HepG2 (cell line): Measurements from ENCODE around the gene LIMCH1. TPM values are rescaled to one million over a fixed set of nuclear protein-coding genes. Genes with fewer than 3 reads are reported as not detected.
A peak's percentile ranks its signal among the peaks of the same experiment; 100 is the strongest.

Source experiments
- ATAC-seq: fragments of 200-7000 bp; cut with Tn5 transposase; 3 replicates; pipeline ENCODE4 v1.9.1; 2020; ENCODE audit warnings: mild to moderate bottlenecking, moderate library complexity
- BruUV-seq: library from RNA; stranded (reverse); fragments of 400-500 nt; replicated peaks from 2 replicates; lab custom pipeline; 2021; lab: Mats Ljungman, UMichigan
- CTCF ChIA-PET: fragments of 300-600 bp; formaldehyde crosslinking; extraction: SDS; loops from one replicate; lab custom pipeline; 2021; ENCODE audit warnings: low total read pairs, inconsistent platforms, low intra/inter-chr PET ratio; lab: Yijun Ruan, JAX
- POLR2A ChIA-PET: fragments of 350-600 bp; sonication (Branson Sonifier 250); formaldehyde crosslinking; loops from one replicate; lab custom pipeline; 2020; ENCODE audit warnings: antibody characterized with exemption, inconsistent platforms; lab: Yijun Ruan, JAX
- DNase-seq: peaks from one replicate; pipeline ENCODE4 v3.0.0-alpha.2; 2015; ENCODE audit warnings: low spot score
- FAIRE-seq: peaks from 3 replicates; lab custom pipeline; 2011; peaks lifted over from hg19 to GRCh38; lab: Jason Lieb, UNC
- H2AFZ ChIP-seq: one replicate; pipeline ENCODE4 v1.6.1; 2011; ENCODE audit warnings: low read length, inconsistent platforms
- H3K27ac ChIP-seq: fragments of 300-600 bp; 3 replicates; pipeline ENCODE4 v1.8.0; 2011; ENCODE audit warnings: mixed run types, mild to moderate bottlenecking, mixed read lengths, low read length, inconsistent platforms; ENCODE audit not compliant: insufficient read depth; ENCODE audit errors: extremely low read length
- H3K27me3 ChIP-seq, 2 experiments: fragments of 200-600 bp in 1 of 2; 2 replicates in 1 of 2; 3 replicates in 1 of 2; pipeline versions ENCODE4 v1.6.0 to v1.8.0; 2011; ENCODE audit warnings: low read length in 2 of 2, mild to moderate bottlenecking in 2 of 2, moderate library complexity in 2 of 2, inconsistent platforms in 1 of 2; ENCODE audit not compliant: insufficient read depth in 2 of 2, control insufficient read depth in 1 of 2
- H3K36me3 ChIP-seq, 2 experiments: fragments of 200-600 bp in 1 of 2; replicated peaks in 1 of 2; 2 replicates in 1 of 2; 3 replicates in 1 of 2; pipeline versions ENCODE4 v1.5.1 to v1.8.0; 2011; ENCODE audit warnings: low read length in 2 of 2, inconsistent platforms in 1 of 2; ENCODE audit not compliant: insufficient read depth in 2 of 2, control insufficient read depth in 1 of 2
- H3K4me1 ChIP-seq: 2 replicates; pipeline ENCODE4 v1.5.1; 2012; ENCODE audit warnings: low read length, inconsistent platforms; ENCODE audit not compliant: insufficient read depth
- H3K4me2 ChIP-seq: 2 replicates; pipeline ENCODE4 v1.6.0; 2011; ENCODE audit warnings: low read depth, low read length, inconsistent platforms
- H3K4me3 ChIP-seq, 3 experiments: fragments of 200-600 bp in 1 of 3; sonication (generic), shearing (Covaris generic) in 1 of 3; replicated peaks in 1 of 3; 2 replicates each; pipeline ENCODE4 v1.5.1; 2011 to 2016; ENCODE audit warnings: low read length in 3 of 3, inconsistent platforms in 2 of 3, low read depth in 2 of 3, mild to moderate bottlenecking in 2 of 3, control low read depth in 1 of 3, mixed read lengths in 1 of 3; ENCODE audit not compliant: insufficient read depth in 1 of 3
- H3K79me2 ChIP-seq: one replicate; pipeline ENCODE4 v1.6.1; 2011; ENCODE audit warnings: low read length, inconsistent platforms; ENCODE audit not compliant: insufficient read depth
- H3K9ac ChIP-seq: 2 replicates; pipeline ENCODE4 v1.6.0; 2011; ENCODE audit warnings: mild to moderate bottlenecking, low read depth, low read length, inconsistent platforms; ENCODE audit not compliant: insufficient read depth
- H3K9me3 ChIP-seq: 2 replicates; pipeline ENCODE4 v1.5.1; 2012; ENCODE audit warnings: mild to moderate bottlenecking, low read length
- H4K20me1 ChIP-seq: 2 replicates; pipeline ENCODE4 v1.6.0; 2011; ENCODE audit warnings: inconsistent platforms, mild to moderate bottlenecking, low read length, moderate library complexity; ENCODE audit not compliant: insufficient read depth
- CTCF ChIP-seq: sonication (generic); formaldehyde crosslinking; IDR thresholded peaks from 2 replicates; pipeline ENCODE4 v1.5.0; 2020; ENCODE audit warnings: mild to moderate bottlenecking, missing genetic modification reagents, moderate library complexity
- IKZF4 ChIP-seq: sonication (generic); formaldehyde crosslinking; IDR thresholded peaks from 2 replicates; pipeline ENCODE4 v1.5.1; 2020; ENCODE audit warnings: borderline replicate concordance, mild to moderate bottlenecking, low read depth, missing genetic modification reagents; ENCODE audit errors: not compliant biosample characterization
- SMAD3 ChIP-seq: sonication (generic); formaldehyde crosslinking; IDR thresholded peaks from 2 replicates; pipeline ENCODE4 v1.4.0; 2020; ENCODE audit warnings: missing genetic modification reagents
- STAG1 ChIP-seq: sonication (generic); formaldehyde crosslinking; IDR thresholded peaks from 2 replicates; pipeline ENCODE4 v1.4.0; 2020; ENCODE audit warnings: missing genetic modification reagents
- XRCC5 ChIP-seq: fragments of 200-400 bp; formaldehyde crosslinking; optimal IDR thresholded peaks from 2 replicates; pipeline ENCODE3; 2017; ENCODE audit warnings: mild to moderate bottlenecking, low read length
- ZKSCAN1 ChIP-seq: fragments of 150-350 bp; IDR thresholded peaks from 2 replicates; pipeline ENCODE4 v1.6.1; 2014; ENCODE audit warnings: low read length
- ZNF121 ChIP-seq: sonication (generic); formaldehyde crosslinking; IDR thresholded peaks from 2 replicates; pipeline ENCODE4 v1.5.0; 2020; ENCODE audit warnings: mild to moderate bottlenecking, missing genetic modification reagents
- WGBS: methylation state at CpG from one replicate; pipeline ENCODE4 v1.1.6; 2017; ENCODE audit warnings: low lambda C conversion rate; 5-methylcytosine and 5-hydroxymethylcytosine counted together
- in situ Hi-C: cut with HindIII; loops from 2 replicates; pipeline ENCODE4 v1.10.0; 2017; ENCODE audit warnings: low pct_unique_long_range_greater_than_20kb; ENCODE audit not compliant: extremely low pct_ligation_motif_present
- intact Hi-C: fragments of 100-400 bp; cut with micrococcal nuclease; formaldehyde crosslinking; loops from one replicate; pipeline ENCODE4 v1.10.0; 2022; ENCODE audit not compliant: unreplicated experiment
- polyA plus RNA-seq, 8 experiments: library from polyadenylated mRNA; depleted of rRNA in 3 of 8; stranded (reverse) in 7 of 8; unstranded in 1 of 8; fragments of >200 nt; fragmentation: Illumina TruSeq in 4 of 8; extraction: Trizol in 4 of 8; gene quantifications; 2 replicates each; pipeline versions ENCODE4 v1.2.1 to v1.2.3, GENCODE V29; 2011 to 2016; ENCODE audit warnings: low read depth in 4 of 8, missing spikeins in 1 of 8, mixed read lengths in 1 of 8; ENCODE audit not compliant: insufficient read depth in 1 of 8
- total RNA-seq, 5 experiments: library from RNA; depleted of rRNA; stranded (reverse); fragments of >200 nt; fragmentation: Illumina TruSeq; extraction: Trizol; gene quantifications; 2 replicates each; pipeline ENCODE4 v1.2.3, GENCODE V29; 2016; ENCODE audit warnings: low read depth in 1 of 5

Gene LIMCH1
- total and polyA plus RNA-seq, 2 of the 13 experiments (the other 11 are each of a cell fraction or from before 2014, with no cell fraction given) = 0.04 TPM; not detected in 1

GRCh38 chr4:41692717-41693345, 154.9 kb downstream of the LIMCH1 start (continued):
- TF ChIP-seq ZKSCAN1 = 0 out of 2 replicates have a peak, but pooled peaks have one; percentile 10
- no peak for TF ChIP-seq IKZF4 (CRISPR knock-in tag)
- TF ChIP-seq, all 625 proteins: peak for 15

- ChIA-PET CTCF (interaction anchor here (0.9 to 3.0 kb wide), 3 partner anchors 194 to 826 kb away, joined by 3 to 34 read pairs (median 4); no protein-coding TSS in a partner anchor), POLR2A (no interaction called here)
- Histone ChIP-seq H3K4me3 (no peak overlapping the region), H3K4me1 (no peaks in the 10 kb centered on the region), H3K9ac (no peak overlapping the region), H4K20me1 (no peaks in the 10 kb centered on the region), H3K36me3 (no peaks in the 10 kb centered on the region), H3K4me2 (no peak overlapping the region), H2AFZ (no peak overlapping the region), H3K27me3 (no peaks in the 10 kb centered on the region; a peak in 1 of 5 replicates), H3K9me3 (no peaks in the 10 kb centered on the region), H3K79me2 (no peaks in the 10 kb centered on the region), H3K27ac (no peak overlapping the region)
- in situ Hi-C loops = loop anchor here (5.0 to 25.0 kb wide), 2 partner anchors 194 to 819 kb away; no protein-coding TSS in a partner anchor
- no TSS peak for BruUV-seq
- intact Hi-C loops = loop anchor here (1.0 to 5.0 kb wide), 6 partner anchors 58 to 826 kb away; no protein-coding TSS in a partner anchor
- TF ChIP-seq ZNF121 (CRISPR knock-in tag) = no peak
- TF ChIP-seq STAG1 (CRISPR knock-in tag) = peak; percentile 41
- no peak for TF ChIP-seq XRCC5
- TF ChIP-seq CTCF (CRISPR knock-in tag) = peak; percentile 45
- TF ChIP-seq SMAD3 = no peak
- DNase-seq (peak; percentile 16), ATAC-seq (no peak), FAIRE-seq (no peak)
- 0% methylated on average over 2 of the region's 2 CpGs for WGBS
Observed at GRCh38 chr4:41693629-41694028, 155.7 kb downstream of the LIMCH1 start.
